ENCODE measurements around the gene DNASE1L3.
A peak's percentile ranks its signal among the peaks of the same experiment; 100 is the strongest.
"Not testable (repeated sequence)": the region's sequence is repeated elsewhere in the genome, so short reads cannot be mapped to it uniquely, and the experiment has no call there.

Gene DNASE1L3, protein sequence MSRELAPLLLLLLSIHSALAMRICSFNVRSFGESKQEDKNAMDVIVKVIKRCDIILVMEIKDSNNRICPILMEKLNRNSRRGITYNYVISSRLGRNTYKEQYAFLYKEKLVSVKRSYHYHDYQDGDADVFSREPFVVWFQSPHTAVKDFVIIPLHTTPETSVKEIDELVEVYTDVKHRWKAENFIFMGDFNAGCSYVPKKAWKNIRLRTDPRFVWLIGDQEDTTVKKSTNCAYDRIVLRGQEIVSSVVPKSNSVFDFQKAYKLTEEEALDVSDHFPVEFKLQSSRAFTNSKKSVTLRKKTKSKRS

GRCh38 chr3:58210761-58211460 is at the start of gene DNASE1L3:
TSS of gene DNASE1L3 (minus strand) at chr3:58210972. CDS start at chr3:58210906, 66 bp downstream.
- DNase-seq (ENCODE audit: low read depth), result no peak

DNA sequence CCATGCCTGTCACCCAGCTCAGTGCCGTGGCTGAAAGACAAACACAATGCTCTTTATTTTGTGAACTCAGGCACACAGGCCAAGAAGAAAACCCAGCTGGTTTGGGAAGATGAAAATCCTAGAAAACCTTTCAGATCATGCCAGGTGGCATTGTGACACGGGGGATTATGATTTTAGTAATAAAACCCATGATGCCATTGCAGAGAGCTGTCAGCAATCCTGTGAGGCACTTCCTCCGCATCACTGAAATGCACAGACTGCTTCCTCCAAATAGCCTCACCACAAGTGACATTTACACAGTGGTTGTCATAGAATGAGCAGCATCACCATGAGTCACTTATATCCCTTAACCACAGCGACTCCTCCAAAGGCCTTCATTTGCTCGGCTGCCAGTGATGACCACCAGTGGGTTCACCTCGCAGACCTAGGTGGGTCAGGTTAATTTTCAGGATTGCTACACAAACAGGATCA is 49.5 kb upstream of the DNASE1L3 start:
- DNase-seq (ENCODE audit: low read depth), result no peak

DNA sequence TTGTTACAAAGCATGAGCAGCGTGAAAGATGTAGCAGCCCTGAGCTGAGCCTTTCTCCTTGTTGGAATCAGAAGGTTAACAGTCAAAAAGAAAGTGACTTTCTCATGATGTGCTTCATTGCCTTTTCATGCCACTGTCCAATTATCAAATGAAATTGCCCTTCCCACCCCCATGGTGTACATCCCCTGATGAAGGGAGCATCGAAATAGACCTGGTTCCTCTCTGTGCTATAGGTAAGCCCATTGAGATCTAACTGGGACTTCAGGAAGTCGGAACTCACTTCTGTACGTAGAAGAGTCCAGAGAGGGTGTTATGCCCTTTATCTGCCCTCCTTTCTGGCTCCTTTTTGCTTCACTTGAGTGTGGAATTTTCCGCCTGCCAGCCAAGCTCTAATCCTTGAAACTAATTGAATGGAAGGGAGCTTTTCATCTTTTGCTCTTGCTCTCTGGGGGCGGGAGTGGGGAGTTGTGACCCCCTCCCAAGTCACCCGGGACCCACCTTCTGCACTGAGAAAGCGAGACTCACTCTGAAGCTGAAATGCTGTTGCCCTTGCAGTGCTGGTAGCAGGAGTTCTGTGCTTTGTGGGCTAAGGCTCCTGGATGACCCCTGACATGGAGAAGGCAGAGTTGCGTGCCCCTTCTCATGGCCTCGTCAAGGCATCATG is 47.8 kb upstream of the DNASE1L3 start:
- DNase-seq (ENCODE audit: low read depth), result no peak

DNA sequence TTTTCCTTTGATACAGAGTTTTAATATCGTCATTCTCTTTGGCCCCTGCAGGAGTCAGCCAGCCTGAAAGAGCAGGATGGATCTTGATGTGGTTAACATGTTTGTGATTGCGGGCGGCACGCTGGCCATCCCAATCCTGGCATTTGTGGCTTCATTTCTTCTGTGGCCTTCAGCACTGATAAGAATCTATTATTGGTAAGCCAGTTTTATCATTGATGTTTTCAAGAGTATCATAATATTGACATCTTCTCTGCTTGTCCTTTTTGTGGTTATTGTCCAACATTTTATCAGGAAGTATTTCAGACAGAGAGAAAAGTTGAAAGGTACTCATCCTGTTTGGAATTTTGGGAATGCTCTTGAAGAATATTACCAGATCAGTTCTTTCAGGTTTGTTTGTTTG is 45.7 kb upstream of the DNASE1L3 start:
- DNase-seq (ENCODE audit: low read depth), result no peak

DNA sequence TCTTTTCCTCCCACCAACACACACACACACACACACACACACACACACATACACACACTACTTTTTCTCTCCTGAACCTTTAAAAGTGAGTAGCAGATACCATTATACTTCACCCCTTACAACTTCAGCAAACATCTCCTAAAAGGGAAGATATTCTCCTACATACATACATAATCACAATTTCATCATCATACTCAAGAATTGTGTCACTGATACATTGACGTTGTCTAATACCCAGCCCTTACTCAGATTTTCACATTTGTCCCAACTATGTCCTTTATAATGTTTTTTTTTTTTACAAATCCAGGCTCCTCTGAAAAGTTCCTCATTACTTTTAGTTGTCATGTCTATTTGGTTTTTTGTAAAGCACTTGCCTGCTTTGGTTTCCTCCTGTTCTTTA is 45.3 kb upstream of the DNASE1L3 start:
- DNase-seq (ENCODE audit: low read depth), result no peak

GRCh38 chr3:58254144-58254543 is 43.4 kb upstream of the DNASE1L3 start:
- no peak for DNase-seq (ENCODE audit: low read depth)

GRCh38 chr3:58251631-58252035 is 40.9 kb upstream of the DNASE1L3 start:
- DNase-seq (ENCODE audit: low read depth), result no peak

- no peak for DNase-seq (ENCODE audit: low read depth)
Measured at GRCh38 chr3:58250093-58250707, 39.4 kb upstream of the DNASE1L3 start.

DNA sequence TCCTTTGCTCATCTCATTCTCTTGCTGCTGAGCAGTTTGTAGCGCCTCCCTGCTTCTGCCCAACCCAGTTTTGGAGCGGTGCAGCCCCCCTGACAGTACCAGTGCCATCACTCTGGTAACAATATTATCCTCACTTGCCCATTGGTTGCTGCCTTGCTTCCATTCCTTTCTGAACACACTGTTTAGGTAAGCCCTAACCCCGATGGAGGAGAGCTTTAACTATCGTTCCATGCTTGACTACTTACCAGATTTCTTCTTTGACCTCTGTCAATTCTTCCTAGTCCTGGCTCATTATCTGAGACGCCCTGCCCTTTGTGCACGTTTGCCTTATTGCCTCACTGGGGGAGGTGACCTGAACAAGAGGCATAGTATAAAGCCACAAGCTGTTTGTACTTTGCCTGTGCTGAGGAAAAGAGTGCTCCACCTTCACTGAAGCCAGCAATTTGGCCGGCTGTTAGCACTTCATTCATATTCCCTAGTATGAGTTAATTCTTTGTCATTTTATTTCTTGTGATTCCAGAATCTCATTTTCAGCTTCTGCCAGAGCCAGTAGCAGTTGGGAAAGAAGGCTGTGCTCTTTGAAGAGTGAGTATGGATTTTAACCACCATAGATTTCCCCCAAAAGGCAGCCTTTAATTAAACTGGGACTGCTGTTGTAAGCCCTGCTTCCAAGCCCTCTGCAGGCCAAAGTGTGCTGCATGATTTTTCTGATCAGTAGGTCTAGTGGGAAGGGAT is 38.8 kb upstream of the DNASE1L3 start:
- DNase-seq (ENCODE audit: low read depth), result no peak

- no peak for DNase-seq (ENCODE audit: low read depth)
Measured at GRCh38 chr3:58246148-58247047, 35.6 kb upstream of the DNASE1L3 start.

- no peak for DNase-seq (ENCODE audit: low read depth)
Measured at GRCh38 chr3:58243976-58244585, 33.3 kb upstream of the DNASE1L3 start.

DNA sequence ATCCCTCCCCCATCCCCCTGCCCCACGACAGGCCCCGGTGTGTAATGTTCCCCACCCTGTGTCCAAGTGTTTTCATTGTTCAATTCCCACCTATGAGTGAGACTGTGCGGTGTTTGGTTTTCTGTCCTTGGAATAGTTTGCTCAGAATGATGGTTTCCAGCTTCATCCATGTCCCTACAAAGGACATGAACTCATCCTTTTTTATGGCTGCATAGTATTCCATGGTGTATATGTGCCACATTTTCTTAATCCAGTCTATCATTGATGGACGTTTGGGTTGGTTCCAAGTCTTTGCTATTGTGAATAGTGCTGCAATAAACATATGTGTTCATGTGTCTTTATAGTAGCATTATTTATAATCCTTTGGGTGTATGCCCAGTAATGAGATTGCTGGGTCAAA is 32.1 kb upstream of the DNASE1L3 start:
- DNase-seq (ENCODE audit: low read depth), result not testable (repeated sequence)

DNA sequence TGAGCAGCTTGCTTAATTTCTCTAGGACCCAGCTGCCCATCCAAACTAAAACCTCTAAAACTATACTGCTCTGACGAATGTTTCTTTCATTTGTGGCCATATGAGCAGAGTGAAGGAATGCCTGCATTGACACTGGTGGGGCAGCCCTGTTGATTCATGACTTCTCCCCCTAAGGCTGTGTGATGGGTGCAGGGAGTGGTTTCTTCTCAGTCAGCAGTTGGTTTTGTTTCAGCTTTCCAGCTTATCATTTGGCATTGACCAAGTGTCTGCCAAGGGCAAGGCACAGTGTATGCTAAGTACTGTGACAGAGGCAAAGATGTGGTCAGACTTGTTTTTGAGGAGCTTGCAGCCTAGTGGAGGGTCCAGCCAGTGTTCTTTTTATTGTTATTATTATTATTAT is 31.6 kb upstream of the DNASE1L3 start:
- DNase-seq (ENCODE audit: low read depth), result no peak

- no peak for DNase-seq (ENCODE audit: low read depth)
Measured at GRCh38 chr3:58241306-58242044, 30.7 kb upstream of the DNASE1L3 start.

DNA sequence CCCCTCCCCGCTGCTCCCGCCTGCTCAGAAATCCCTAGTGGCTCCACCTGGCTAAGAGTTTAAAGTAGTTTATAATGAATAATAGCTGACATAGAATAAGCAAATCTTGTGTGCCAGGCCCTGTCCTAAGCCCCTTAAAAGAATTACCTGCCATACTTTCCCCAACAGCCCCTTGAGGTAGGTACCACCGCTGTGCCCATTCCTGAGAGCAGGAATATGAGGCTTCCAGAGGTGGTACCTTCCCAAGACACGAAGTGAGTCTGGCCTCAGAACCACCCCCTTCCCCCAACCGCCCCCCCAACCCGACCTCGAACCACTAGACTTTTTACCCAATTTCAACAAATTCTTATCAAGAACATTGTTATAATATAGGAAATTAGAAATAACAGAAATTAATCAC is 28.1 kb upstream of the DNASE1L3 start:
- no peak for DNase-seq (ENCODE audit: low read depth)

- peak; percentile 18 for DNase-seq (ENCODE audit: low read depth)
Measured at GRCh38 chr3:58237941-58238681, 27.3 kb upstream of the DNASE1L3 start.

GRCh38 chr3:58237238-58237940 is 26.6 kb upstream of the DNASE1L3 start, which contains the start of gene ABHD6:
TSS of gene ABHD6 (plus strand) at chr3:58237792. CDS start at chr3:58256587, 18,795 bp downstream.
- DNase-seq (ENCODE audit: low read depth), result peak; percentile 67
